Measurements from ENCODE around the gene NOP14.
"Not testable (repeated sequence)": the region's sequence is repeated elsewhere in the genome, so short reads cannot be mapped to it uniquely, and the experiment has no call there.

NOP14 gene

DNA sequence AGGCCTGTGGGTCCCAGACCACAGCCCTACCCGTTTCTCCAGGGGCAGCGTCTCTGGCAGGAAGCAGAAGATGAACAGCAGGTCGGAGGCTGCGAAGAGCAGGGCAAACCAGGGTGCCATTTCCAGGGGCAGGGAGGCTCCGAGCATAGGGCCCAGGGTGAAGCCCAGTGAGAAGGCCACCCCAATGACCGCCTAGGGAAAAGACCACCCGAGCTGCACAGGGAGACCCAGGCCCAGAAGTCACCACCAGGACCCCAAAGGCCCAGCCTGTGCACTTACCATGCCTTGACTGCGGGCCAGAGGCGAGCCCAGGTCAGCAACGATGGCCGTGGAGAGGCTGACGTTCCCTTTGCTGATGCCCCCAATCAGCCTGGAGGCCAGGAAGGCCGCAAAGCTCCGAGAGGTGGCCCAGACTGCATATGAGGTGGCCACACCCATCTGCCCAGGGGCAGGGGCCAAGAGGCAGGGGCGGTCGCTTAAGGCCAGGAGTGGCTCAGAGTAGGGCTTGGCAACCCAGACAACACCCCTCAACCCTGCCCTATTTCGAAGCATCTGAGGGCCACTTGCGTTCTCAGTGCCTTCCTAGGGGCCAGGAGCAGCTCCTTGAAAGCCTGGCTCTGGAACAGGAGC, 30.8 kb downstream of the NOP14 start:
- no peak for DNase-seq (ENCODE audit: low read depth in 2 of 2, low spot score in 1 of 2)

DNA sequence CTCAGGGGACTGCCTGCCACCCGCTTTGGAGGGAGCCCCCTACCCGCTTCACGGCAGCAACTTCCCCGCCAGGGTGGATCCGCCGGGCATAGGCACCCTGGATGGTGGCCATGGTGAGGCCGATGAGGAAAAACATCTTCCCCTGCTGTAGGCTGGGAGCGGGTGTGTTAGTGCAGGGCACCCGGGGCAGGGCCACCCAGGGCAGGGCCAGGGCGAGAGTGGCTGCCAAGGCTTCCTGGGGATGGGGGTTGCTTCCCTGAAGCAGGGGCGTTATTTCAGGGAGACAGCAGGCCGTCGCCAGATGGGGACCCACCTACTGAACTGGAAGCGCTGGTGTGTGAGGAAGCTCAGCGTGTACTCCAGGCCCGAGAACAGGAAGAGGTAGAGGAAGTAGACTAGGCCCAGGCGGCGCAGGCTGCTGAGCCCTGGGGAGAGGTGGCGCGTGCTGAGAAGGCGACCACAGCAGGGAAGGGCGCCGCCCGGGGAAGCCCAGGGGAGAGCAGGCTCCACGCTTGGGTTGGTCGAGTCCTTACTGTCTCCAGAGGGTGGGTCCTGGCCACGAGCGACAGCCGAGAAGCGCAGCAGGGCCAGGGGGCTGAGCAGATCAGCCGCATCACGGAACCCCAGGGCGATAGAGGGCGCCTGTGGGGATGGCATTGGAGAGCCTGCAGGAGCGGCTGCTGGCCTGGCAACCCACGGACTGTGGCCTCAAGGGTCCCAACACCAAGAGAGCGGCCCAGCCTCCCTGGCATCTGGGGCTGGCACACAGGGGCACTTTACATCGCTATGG, 31.5 kb downstream of the NOP14 start:
- DNase-seq (ENCODE audit: low read depth in 2 of 2, low spot score in 1 of 2) = no peak

GRCh38 chr4:2930758-2931511, 32.3 kb downstream of the NOP14 start:
- no peak for DNase-seq (ENCODE audit: low read depth in 2 of 2, low spot score in 1 of 2)

GRCh38 chr4:2930135-2930757, 33.0 kb downstream of the NOP14 start:
- no peak for DNase-seq (ENCODE audit: low read depth in 2 of 2, low spot score in 1 of 2)

- no peak for DNase-seq (ENCODE audit: low read depth in 2 of 2, low spot score in 1 of 2)
Observed at GRCh38 chr4:2929469-2929868, 33.7 kb downstream of the NOP14 start.

- DNase-seq (ENCODE audit: low read depth in 2 of 2, low spot score in 1 of 2) = no peak
Observed at GRCh38 chr4:2928242-2929176, 34.7 kb downstream of the NOP14 start.

GRCh38 chr4:2927696-2928075, 35.5 kb downstream of the NOP14 start:
- no peak for DNase-seq (ENCODE audit: low read depth in 2 of 2, low spot score in 1 of 2)

- DNase-seq (ENCODE audit: low read depth in 2 of 2, low spot score in 1 of 2) = no peak
Observed at GRCh38 chr4:2927016-2927695, 36.0 kb downstream of the NOP14 start.

GRCh38 chr4:2925931-2926860, 37.0 kb downstream of the NOP14 start:
- no peak for DNase-seq (ENCODE audit: low read depth in 2 of 2, low spot score in 1 of 2)

DNA sequence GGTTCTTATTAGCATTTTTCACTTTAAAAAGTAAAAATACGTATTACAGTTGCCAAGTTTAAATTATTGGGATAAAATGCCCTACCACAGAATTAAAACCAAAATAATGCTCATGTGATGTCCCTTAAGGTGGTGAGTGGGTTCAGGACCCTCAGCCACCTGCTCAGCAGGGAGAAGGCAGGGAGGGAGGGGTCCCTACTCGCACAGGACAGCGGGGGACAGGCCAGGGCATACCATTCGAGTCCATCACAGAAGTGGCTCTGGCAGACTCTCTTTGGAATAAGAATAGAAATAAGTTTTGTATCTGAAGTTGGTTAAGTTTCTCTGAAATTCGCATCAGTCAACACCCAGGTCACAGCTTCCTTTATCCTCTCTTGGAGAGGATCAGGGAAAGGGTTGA, 37.7 kb downstream of the NOP14 start:
- no peak for DNase-seq (ENCODE audit: low read depth in 2 of 2, low spot score in 1 of 2)

GRCh38 chr4:2924765-2925301, 38.4 kb downstream of the NOP14 start:
- no peak for DNase-seq (ENCODE audit: low read depth in 2 of 2, low spot score in 1 of 2)

- DNase-seq (ENCODE audit: low read depth in 2 of 2, low spot score in 1 of 2) = no peak
Observed at GRCh38 chr4:2924286-2924685, 38.9 kb downstream of the NOP14 start.

- no peak for DNase-seq (ENCODE audit: low read depth in 2 of 2, low spot score in 1 of 2)
Observed at GRCh38 chr4:2923668-2924173, 39.5 kb downstream of the NOP14 start.

- DNase-seq (ENCODE audit: low read depth in 2 of 2, low spot score in 1 of 2) = no peak
Observed at GRCh38 chr4:2923141-2923551, 40.1 kb downstream of the NOP14 start.

GRCh38 chr4:2922453-2923101, 40.6 kb downstream of the NOP14 start:
- DNase-seq (ENCODE audit: low read depth in 2 of 2, low spot score in 1 of 2) = not testable (repeated sequence)

DNA sequence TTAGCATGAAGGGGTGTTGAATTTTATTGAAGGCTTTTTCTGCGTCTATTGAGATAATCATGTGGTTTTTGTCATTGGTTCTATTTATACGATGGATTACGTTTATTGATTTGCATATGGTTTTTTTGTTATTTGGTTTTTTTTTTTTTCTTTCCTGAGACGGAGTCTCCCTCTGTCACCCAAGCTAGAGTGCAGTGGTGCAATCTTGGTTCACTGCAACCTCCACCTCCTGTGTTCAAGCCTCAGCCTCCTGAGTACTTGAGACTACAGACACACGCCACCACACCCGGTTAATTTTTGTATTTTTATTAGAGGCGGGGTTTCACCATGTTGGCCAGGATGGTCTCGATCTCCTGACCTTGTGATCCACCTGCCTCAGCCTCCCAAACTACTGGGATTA, 44.5 kb downstream of the NOP14 start:
- DNase-seq (ENCODE audit: low read depth in 2 of 2, low spot score in 1 of 2) = not testable (repeated sequence)

GRCh38 chr4:2918300-2918699, 44.9 kb downstream of the NOP14 start:
- DNase-seq (ENCODE audit: low read depth in 2 of 2, low spot score in 1 of 2) = not testable (repeated sequence)

- DNase-seq (ENCODE audit: low read depth in 2 of 2, low spot score in 1 of 2) = not testable (repeated sequence)
Observed at GRCh38 chr4:2916696-2917095, 46.5 kb downstream of the NOP14 start.

Measured in stimulated activated CD8-positive, alpha-beta memory T cell treated with anti-CD3 and anti-CD28 coated beads, Interleukin-4, amount 100 ng/mL, for 4 hours (primary cell).